Measurements from ENCODE around the gene ITPRIP.

Gene ITPRIP

DNA sequence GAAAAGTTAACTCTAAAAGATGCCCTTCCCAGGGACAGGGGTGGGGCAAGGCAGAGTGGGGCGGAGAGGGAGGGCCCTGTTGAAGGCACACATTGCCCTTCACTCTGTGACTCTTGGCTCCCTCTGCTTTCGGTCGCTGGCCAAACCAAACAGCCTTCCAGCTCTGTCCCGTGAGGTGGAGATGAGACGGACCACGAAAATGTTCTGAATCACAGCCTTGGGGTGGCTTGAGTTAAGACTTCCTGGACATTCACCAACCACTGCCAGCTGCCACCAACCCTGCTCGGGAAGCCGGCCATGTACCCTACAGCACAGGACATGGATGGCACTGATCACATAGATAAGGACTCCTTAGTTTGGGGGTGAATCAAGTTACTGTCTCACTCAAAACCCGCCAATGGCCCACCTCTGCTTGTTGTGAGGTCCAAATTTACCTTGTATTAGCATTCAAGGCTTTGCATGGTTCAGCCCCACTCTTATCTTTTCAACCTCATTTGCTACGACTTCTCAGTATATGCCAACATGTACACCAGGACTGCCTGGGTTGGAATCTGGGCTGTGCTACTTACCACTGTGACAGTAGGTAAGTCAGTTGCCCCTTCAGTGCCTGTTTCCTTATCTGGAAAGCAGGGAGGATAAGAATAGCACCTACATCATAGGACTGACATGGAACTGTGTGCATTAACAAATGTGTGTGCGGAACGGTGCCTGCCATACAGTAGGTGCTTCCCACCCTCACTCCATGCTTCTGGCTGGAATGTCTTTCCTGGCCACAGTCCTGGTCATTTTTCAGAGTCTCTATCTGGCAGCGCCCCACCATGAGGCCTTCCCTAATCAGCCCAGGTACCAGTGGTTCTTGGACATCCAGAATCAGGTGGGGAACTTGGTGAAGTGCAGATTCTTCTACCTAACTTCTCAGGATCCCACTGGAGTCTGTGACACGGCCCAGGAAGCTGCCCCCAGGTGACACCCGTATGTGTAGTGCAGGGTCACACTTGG lies 28.0 kb downstream of the ITPRIP start:
- in situ Hi-C loops (cut with HindIII; ENCODE audit: low sequenced_read_pairs), result no loop called here

DNA sequence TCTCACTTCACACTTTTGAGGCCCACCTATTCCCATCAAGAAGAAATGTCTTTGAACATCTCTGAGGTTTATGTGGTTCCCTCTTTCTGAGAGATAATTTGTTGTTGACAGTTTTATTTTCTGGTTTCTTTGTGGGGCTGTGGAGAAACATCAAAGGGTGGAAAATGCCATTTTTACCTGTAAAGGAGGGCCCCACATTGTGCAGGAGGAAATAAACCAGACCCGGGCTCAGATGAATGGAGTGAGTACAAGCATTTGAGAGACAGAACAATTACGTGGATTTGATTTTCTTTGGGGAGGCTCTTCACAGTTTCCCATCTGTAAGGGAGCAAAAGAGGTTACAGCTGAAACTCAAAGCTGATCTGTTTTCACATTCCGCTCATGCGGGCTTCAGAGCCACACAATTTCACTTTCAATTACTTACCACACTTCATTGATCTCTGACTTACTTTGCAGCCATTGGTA lies 29.8 kb downstream of the ITPRIP start:
- in situ Hi-C loops (cut with HindIII; ENCODE audit: low sequenced_read_pairs), result no loop called here

DNA sequence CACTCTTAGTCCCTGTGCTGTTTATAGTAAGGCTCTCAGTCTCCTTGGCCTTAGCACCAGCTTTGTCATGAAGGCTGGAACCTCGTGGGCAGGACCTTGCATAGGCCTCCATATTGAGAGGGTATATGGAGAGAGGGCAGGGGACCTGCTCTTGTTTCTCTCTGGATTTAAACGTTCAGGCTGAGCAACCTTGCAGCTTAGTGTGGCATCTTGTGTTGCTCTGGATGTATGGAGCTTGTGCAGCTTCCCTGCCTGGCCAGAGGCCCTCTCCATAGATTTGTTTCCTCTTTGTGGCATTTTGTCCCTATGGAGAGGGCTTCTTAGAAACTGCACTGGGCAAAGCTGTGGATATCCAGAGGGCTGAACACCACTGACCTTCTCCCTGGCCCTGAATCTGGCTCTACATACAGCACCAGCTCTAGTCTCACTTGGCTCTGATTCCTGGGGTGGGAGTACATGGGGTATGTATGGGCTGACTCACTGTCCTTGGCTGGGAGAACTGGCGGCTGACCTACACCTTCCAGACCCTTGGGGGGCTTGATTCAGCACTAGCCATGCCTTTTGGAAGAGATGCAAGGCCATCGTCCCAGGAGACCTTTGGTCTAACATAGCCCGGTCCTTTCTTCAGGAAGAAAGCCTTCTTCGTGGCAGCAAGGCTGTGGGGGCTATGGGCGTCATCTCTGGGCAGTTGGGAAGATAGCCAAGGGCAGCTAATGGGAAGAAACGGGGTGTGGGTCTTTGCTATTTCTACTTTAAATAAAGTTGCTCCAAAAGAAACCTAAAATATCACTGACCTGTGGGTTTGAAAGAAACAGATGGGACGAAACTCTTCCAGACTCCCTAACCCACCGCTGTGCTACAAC lies 30.5 kb downstream of the ITPRIP start:
- in situ Hi-C loops (cut with HindIII; ENCODE audit: low sequenced_read_pairs), result no loop called here

DNA sequence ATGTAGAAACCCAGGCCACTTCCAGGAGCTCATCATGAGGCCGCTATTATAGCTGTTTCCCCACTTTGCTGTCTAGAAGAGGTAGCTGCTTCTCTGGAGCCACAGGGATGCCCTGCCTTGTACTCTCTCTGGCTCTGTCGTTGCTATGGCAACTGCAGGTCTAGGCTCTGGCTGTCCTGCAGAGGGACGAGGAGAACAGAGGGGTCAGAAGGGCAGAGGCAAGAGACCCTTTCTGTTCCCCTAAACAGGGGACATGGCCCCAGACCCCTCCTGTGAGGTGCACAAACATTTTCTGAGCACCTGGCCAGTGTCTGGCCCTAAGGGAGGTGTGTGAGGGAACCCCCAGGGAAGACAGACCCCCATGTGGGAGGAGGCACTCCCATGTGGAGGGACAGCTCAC lies 31.4 kb downstream of the ITPRIP start:
- in situ Hi-C loops (cut with HindIII; ENCODE audit: low sequenced_read_pairs), result no loop called here

DNA sequence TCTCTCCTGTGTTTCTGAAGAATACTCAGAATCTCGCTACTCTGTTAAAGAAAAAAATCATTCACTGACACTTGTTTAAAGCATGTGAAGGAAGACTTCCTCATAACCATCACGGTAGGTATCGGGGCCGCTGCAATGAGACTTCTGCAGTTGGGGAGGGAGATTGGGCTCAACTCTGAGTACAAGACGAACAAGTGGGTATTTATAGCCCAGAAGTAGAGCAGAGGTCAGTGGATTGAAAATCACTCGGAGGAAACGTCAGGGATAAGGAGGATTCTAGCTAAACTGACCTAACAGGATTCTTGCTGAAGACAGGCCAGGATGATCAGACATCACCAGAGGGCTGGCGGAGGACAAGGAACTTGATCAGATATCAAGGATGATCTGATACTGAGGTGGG lies 33.3 kb downstream of the ITPRIP start:
- in situ Hi-C loops (cut with HindIII; ENCODE audit: low sequenced_read_pairs), result no loop called here

DNA sequence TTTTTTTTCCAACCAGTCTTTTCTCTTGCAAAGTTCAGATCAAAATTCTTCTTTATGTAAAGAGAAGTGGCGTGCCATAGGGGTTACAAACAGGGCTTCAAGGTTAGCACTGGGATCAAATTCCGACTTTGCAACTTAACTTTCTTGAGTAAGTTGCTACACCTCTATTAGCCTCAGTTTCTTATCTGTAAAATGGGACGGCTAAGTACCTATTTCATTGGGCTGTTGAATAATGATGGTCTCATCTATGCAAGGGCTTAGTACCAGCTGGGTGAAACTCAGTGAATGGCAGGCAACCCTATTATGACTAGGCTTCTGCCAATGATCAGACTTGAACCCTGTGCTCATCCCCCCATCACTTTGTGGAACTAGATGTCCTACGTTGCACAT lies 33.9 kb downstream of the ITPRIP start:
- in situ Hi-C loops (cut with HindIII; ENCODE audit: low sequenced_read_pairs), result no loop called here

DNA sequence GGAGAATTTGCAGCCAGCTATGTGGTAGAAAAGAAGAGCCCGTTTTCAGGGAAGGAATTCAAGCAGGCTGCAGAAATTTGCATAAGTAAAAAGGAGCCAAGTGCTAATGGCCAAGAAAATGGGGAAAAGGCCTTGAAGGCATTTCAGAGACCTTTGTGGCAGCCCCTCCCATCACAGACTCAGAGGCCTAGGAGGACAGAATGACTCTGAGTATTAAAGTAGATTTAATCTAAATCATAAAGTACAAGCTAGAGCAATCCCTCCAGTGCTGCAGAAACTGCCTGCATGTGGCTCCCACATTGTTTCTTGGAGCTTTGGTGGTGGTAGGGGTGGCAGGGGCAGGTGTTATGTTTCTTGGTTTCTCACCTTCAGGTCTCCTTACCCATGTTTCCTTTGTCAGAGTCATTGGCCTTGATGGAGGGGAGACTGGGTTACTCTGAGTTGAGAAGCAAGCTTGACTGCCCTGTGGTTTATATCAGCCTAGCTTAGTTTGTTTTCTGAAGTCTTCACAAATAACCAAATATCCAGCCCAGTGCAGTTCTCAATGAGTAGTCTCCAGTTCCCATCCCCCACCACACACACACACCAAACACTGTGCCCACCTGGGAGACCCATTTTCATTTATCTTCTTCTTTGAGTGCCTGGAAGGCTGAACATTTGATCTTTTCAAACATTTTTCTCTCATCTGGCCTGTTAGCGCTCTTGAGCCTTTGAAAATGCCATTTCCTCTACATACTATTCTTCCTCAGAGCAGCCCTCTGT lies 34.5 kb downstream of the ITPRIP start:
- in situ Hi-C loops (cut with HindIII; ENCODE audit: low sequenced_read_pairs), result no loop called here

DNA sequence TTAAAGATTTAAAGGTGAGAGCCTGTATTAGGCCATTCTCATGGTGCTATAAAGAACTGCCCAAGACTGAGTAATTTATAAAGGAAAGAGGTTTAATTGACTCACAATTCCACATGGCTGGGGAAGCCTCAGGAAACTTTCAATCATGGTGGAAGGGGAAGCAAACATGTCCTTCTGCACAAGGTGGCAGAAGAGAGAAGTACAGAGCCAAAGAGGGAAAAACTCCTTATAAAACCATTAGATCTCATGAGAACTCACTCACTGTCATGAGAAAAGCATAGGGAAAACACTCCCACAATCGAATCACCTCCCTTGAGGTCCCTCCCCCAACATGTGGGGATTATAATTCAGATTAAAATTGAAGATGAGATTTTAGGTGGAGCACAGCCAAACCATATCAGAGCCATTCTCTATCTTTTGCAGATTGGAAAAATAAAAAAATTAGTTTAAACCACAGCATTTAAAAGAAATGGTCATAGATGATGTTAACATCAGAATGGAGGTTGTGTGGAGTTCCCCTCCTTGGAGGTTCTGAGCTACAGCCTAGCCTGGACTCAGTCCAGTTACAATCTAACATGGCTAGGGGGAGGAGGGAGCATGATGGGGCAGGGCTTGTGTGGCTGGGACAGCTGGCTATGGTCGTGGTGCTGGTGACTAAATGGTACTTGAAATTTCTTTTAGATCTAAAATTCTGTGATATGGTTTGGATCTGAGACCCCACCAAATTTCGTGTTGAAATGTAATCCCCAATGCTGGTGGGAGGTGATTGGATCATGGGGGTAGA lies 36.2 kb downstream of the ITPRIP start:
- in situ Hi-C loops (cut with HindIII; ENCODE audit: low sequenced_read_pairs), result no loop called here

DNA sequence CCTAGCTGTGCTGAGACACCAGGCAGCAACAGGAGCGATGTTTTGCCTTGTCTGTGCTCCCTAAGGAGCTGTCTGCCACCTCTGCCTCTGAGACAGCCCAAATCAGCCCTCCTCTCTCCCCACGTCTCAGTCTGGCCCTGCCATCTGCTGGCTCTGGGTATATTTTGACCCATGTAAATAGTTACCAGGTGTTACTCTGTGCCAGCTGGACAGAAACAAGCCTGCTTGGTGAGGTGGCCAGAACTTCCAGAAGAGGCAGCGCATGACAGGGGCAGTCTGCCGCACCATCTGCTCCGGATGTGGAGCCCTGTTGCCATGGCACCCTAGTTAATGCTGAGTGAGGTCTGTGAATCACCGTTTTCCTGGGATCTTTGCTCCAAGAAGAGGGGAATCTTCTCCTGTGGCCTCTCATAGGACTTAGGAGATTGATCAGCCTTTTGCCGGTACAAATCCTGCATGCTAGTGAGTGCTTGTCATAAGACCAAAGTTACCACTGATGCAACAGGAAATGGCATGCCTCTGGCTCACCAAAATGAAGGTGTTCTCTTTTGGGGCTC lies 37.5 kb downstream of the ITPRIP start:
- in situ Hi-C loops (cut with HindIII; ENCODE audit: low sequenced_read_pairs), result no loop called here

DNA sequence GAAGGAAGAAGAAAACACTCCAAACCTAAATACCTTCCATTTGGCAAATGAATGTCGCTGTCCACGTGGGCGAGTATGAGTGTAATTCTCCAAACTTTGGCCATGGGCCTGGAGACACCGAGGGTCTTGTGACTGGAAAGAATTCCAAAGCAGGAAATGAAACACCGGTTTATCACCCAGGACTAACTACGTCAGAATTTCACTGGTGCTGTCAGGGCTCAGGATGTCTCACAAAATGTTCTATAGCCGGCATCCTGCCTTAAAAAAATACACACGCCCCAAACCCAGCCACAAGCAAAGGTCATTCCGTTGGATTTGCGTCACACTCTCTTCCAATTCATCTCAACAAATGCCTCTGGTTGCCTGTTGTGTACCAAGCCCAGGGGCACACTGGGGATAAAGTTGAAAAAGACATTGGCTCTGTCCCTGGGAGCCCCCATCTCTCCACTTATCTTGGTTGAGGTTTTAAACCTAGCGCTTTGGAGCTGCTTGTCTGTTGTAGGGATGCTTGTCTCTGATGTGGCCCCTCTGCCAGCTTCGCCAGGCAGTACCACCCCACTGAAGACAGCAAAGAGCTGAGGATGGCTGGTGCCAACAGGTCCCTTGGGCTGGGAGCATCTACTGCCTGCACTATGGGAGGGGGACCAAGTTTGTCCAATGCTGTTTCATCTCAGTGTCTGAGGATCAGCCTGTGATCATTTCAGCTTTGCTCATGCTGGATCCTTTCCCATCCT lies 38.1 kb downstream of the ITPRIP start:
- in situ Hi-C loops (cut with HindIII; ENCODE audit: low sequenced_read_pairs), result no loop called here

DNA sequence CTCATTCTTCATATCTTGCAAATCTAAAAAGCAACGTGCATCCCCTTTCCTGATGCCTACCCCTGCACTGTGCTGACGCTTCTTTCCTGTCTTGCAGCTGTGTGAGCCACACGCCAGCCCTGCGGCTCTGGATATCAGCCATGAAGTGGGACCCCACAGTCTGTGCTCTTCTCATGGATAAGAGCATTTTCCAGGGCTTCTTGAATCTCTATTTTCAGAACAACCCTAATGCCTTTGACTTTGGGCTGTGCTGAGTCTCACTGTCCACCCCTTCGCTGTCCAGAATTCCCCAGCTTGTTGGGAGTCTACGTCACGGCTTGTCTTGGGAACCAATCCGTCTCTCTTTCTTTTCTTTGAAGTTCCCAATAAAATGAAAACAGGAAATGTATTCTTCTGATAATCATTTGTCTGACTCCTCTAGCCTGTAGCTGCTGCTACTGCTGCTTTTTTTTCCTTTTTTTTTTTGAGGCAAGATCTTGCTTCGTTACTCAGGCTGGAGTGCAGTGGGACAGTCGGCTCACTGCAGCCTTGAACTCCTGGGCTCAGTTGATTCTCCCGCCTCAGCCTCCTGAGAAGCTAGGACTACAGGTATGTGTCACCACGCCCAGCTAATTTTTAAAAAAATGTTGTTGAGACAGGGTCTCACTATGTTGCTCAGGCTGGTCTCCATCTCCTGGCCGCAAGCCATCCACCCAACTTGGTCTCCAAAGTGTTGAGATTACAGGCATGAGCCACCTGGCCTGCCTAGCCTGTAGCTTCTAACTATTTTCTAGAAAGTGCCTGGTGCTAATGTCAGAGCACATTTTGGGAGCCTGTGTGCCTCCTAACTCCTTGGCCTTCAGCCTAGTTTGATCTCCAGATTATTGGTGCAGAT lies 39.0 kb downstream of the ITPRIP start:
- in situ Hi-C loops (cut with HindIII; ENCODE audit: low sequenced_read_pairs), result no loop called here

DNA sequence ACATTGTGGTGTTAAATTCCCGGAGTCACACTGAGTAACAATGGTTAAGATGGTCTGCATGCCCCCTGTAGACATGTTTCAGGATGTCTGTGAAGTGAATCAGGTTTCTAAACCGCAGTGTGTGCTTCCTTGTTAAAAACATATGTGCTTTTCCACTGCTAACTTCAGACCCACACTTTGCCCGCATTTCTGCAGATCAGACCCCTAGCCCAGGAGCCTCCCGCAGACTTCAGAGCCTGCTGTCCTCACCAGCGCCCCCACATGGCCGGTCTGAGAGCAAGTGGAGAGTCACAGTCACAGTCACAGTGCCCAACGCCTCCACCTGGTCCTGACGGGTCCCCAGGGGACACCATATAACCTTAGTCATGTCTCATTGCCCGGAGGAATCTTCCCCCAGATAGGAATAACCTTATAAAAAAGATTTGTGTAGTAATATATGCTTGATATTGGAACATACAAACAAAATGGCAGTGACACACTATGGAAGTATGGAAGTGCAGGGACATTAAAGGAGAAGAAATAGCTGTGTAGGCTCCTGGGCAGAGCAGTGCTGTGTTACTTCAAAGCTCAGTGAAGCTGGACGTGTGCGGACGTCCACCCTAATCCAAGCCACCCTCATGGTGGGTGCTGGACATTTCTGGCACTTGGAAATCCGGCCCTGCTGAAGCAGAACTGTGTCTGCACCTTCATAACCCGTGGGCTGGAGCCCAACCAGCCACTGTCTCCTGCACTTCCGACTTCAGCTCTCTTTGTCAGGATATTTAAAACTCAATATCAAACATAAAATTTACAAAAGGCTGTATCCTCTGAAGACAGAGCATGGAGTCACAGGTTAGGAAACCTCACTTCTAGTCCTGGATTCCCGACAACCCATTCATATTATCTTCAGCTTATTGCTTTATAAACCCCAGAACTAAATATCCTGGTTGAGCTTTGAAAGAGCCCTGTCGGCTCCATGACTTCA lies 40.3 kb downstream of the ITPRIP start:
- in situ Hi-C loops (cut with HindIII; ENCODE audit: low sequenced_read_pairs), result no loop called here

DNA sequence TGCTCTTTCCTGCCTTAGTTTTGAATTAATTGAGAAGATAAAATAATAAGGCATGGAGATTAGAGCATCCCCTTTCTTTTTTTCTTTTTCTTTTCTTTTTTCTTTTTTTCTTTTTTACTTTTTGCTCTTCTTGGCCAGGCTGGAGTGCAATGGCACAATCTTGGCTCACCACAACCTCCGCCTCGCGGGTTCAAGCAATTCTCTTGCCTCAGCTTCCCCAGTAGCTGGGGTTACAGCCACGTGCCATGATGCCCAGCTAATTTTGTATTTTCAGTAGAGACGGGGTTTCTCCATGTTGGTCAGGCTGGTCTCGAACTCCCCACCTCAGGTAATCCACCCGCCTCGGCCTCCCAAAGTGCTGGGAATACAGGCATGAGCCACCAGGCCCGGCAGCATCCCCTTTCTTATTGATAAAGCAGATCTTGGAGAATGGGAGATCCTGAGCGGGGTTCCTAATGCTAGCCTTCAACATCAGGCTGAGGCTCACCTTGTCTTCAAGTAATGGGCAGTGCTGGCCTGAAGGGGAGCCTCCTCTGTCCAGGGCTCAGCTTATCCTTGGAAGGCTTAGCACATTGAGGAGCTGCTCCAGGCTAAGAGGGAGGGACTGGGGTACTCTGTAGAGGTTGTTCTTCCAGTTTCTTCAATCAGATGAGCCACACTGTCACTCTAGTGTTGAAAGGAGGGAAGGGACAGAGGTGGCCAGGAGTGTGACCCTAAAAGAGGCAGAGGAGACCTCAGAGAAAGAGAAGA lies 41.4 kb downstream of the ITPRIP start:
- in situ Hi-C loops (cut with HindIII; ENCODE audit: low sequenced_read_pairs), result no loop called here

DNA sequence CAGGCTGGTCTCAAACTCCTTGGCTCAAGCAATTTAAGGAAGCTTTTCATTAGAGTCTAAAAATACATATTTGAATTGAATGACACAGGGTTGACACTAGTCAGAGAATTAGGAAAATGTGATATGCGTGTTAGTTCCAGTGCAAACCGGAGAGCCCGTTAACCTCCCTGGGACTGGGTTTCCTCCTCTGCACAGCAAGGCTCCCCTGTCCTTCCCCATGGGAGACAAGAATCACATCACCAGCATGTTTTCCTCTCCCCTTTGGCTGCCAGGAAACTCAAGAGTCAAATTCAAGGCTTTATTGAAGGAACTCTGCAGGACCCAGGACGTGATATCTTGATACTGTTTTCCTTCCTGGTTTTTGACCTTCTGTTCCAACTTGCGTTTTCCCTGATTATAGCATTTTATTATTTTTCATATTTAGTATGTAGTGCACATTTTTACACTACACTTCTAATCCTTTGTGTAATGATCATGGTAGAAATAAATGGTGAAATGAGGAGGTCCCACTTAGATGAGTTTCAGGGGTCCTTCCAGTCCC lies 44.4 kb downstream of the ITPRIP start:
- in situ Hi-C loops (cut with HindIII; ENCODE audit: low sequenced_read_pairs), result no loop called here

DNA sequence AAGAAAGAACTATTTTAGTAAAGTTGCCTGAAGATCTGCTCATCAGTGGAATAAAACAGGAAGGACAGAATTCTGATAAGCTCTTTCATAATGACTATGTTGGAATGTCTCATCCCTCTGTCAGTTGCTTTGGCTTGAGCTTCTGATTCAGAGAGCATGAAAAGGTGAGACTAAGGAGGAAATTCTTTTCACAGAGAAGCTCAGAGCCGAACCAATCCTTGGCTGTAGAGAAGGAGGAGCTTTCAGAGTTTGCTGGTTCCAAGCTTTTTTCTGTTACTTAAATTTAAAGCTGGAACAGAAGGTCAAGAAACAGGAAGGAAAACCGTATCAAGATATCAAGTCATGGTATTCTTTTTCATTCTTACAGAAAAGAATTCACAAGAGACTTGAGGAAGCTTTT lies 45.3 kb downstream of the ITPRIP start:
- in situ Hi-C loops (cut with HindIII; ENCODE audit: low sequenced_read_pairs), result no loop called here

DNA sequence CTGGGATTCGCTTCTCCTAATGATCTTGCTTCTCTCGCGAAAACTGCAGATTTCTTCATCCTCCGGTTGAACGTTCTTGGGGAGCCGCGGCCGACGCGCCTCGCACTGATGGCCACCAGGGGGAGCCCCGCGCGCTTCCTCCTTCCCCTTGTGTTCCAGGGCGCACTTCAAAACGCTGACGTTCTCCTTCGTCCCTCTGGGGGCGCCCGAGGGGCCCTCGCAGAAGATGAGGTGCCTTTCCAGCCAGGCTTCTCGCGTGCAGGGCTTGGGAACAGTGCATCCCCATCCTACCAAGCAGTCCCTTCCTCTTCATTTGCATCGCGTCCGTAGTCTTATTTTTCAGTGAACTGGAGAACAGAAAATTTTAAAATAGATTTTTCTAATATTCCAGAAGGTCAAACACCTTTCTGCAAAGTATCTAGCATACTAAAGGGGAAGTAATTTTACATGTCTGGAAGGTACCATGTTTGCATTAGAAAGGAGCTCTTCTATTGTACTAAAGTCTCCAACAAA lies 46.8 kb downstream of the ITPRIP start:
- in situ Hi-C loops (cut with HindIII; ENCODE audit: low sequenced_read_pairs), result no loop called here
